ENCODE data around the gene VTI1A.
"Not testable (repeated sequence)": the region's sequence is repeated elsewhere in the genome, so short reads cannot be mapped to it uniquely, and the experiment has no call there.

The VTI1A gene

DNA sequence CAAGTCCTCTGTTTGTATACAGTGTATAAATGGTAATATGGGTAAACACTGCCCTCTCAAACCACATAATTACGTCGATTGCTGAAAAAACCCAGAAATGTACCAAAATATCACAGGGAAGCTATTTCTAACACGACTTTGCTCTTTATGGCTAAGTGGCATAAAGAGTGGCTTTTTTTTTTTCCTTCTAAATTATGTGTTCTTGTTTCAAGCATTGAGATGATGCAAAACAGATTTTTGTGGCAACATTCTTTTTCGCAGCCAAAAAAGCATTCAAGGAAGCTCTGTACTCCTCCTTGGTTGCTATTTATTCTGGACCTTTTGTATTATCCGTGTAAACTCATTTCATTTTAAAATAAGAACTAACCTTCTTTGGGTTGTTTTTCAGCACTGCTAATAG is 138.9 kb downstream of the VTI1A start:
- DNase-seq (ENCODE audit: low read depth in 1 of 2, low spot score in 1 of 2): no peak

DNA sequence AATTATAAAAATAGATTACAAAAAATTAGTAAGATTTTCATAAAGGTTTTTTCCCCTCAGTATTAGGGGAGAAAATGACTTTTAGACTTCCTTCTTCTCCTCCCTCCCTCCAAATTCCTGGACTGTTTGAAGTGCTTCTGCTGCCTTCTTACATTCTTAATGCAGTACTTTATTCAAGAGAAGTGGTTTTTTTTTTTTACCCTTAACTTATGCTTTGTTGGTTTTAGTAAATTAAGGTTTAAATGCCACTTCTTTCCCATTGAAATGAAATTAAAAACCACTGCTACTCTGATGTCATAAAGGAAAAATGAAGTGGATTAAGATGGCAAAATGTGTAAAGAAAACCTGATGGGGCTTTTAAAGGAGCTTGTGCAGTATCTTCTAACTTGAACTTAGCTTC is 140.7 kb downstream of the VTI1A start:
- DNase-seq (ENCODE audit: low read depth in 1 of 2, low spot score in 1 of 2): no peak

DNA sequence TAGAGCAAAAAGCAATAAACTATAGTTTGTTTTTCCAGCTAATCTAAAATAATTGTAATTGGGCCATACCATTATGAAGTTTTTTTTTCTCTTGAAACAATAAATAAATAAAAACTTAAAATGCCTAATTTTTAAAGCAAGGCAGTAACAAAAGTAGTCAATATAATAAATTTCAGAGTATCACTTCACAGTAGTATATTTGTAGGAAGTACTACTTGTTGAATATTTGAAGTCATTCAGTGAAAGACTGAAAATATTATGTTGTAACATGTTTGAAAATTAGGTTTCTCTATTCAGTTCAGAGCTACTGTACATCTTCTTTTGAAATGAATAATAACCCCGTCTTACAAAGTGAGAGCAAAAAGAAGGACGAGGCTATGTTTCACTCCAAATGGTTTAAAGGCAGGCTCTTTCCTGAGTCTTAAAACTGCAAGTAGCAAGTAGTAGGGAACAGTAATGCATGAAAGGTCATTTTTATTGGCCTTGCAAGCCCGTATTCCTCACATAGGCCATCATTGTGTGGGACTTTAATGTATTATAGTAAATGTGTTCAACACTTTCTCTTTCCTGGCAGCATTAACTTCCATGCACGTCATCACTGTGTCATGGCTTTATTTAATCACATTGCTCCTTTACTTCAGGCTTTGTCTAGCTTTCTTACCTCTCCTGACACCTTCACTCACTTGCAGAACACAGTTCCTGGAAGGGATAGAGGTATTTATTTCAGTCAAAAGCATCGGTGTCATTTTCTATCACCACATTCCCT is 141.4 kb downstream of the VTI1A start:
- no peak for DNase-seq (ENCODE audit: low read depth in 1 of 2, low spot score in 1 of 2)

DNA sequence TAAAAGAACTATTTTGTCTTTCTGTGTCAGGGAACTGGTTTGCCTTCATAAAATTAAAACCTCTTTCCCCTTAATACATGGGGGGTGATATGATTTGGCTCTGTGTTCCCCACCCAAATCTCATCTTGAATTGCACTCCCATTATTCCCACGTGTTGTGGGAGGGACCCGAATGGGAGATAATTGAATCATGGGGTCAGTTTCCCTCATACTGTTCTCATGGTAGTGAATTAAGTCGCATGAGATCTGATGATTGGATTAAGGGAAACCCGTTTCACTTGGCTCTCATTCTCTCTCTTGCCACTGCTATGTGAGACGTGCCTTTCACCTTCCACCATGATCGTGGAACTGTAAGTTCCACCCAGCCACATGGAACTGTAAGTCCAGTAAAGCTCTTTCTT is 142.1 kb downstream of the VTI1A start:
- DNase-seq (ENCODE audit: low read depth in 1 of 2, low spot score in 1 of 2): no peak

DNA sequence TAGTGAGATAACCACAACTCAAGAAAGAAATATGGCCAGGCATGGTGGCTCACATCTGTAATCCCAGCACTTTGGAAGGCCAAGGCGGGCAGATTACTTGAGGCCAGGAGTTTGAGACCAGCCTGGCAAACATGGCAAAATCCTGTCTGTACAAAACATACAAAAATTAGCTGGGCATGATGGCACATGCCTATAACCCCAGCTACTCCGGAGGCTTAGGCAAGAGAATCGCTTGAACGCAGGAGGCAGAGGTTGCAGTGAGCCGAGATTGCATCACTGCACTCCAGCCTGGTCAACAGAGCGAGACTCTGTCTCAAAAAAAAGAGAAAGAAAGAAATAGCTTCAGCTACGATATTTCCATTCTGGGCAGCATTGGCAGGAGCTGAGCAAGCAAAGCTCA is 143.8 kb downstream of the VTI1A start:
- DNase-seq (ENCODE audit: low read depth in 1 of 2, low spot score in 1 of 2): not testable (repeated sequence)

DNA sequence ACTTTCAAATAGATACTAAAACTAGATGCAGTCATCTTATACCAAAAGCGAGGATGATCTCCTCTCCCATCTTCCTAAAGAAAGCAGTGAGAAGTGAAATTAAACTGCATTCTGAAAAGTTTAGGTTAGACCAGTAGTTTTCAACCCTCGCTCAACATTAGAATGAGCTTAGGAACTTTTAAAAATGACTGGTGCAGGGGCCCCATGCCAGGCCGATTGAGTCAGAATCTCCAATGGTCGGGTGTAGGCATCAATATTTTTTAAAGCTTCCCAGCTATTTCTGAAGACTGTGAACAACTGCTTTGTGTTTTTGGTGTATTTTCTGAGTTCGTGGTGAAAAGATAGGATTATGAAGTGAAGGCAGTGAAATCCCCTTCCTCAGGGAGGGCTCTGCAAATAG is 146.0 kb downstream of the VTI1A start:
- DNase-seq (ENCODE audit: low read depth in 1 of 2, low spot score in 1 of 2): no peak

DNA sequence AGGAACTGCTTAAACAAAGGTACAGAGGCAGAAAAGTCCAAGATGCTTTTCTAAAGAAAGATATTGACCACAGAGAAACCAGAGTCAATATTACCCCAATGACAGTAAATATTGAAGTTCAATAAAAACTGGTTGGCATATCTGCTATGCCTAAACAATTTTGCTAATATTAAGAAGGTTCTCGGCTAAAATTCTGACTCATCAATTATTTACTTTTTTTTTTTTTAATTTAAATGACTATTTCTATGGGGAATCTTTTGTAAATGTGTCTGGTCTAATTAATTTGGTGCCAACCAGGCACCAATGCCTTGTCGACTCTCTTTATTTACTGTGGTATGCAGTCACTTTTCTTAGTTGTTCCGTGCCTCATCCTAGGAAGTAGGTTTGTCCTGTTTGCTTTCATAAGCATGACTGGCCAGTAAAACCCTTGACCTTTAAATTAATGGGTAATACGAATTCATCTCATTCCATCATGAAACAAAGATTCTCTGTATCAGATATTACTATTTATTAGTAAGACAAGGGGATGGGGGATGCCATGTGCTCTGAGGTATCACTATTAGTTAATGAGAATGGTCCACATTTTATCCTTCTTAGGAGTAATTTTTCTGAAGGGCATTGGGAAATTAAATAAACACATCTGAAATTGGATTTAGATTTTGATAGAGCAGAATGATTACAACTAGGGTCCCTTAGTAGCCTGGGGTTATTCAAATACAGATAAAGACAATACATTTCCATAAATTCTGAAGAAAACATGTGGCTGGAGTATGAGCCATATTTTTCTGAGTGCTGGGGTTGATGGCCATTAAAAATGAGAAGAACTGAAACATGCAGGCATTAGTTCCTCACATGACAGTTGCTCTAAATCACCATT is 154.4 kb downstream of the VTI1A start:
- DNase-seq (ENCODE audit: low read depth in 1 of 2, low spot score in 1 of 2): no peak

DNA sequence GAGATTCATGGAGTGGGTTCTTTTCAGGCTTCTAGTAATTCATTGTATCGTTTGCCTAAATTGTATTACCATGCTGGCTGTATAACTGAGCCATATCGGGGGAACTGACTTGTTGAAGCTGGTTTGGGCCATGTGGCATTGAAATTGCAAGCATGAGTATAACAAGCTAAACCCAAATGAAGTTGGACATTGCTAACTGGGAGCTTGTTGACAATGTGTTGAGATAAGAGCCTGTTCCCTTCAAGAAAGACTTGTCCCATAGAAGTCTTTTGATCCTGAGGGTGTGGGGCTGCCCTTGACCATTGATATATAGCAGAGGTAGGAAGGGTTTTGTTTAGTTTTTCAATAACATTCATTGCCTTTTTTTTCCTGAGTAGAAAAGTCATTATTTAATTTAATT is 156.0 kb downstream of the VTI1A start:
- DNase-seq (ENCODE audit: low read depth in 1 of 2, low spot score in 1 of 2): no peak

DNA sequence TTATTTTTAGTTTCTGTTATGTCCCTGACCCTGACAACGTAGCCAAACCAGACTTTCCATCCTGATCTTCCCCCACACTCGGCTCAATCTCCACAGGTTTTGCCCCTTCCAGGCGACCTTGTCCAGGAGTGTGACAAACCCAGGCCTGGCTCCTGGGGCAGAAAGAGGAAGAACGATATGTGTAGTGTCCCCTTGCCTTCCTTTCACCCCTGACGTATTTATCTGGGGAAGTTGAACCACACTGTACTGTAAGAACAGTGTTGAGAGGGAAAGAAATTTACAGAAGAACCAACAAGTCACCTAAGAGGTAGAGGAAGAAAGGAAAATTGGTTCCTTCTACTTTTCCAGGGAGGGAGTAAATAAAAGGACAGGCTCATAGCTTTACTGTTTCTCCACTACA is 158.0 kb downstream of the VTI1A start:
- no peak for DNase-seq (ENCODE audit: low read depth in 1 of 2, low spot score in 1 of 2)

DNA sequence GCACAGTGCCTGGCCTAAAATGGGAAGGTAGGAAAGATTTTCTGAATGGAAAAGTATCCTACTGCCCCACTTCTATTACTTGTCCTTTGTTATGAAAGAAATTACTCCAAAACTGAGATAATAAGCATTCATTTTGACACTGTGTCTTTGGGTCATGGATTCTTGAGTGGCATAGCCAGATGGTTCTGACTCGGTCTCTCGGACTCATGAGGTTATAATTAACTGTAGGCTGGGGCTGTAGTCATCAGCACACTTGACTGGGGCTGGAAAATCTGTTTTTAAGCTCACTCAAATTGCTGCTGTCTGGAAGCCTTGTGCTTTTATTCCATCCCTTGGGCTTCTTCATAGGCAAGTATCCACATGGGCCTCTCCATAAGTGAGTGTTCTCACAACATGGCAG is 160.5 kb downstream of the VTI1A start:
- DNase-seq (ENCODE audit: low read depth in 1 of 2, low spot score in 1 of 2): no peak

DNA sequence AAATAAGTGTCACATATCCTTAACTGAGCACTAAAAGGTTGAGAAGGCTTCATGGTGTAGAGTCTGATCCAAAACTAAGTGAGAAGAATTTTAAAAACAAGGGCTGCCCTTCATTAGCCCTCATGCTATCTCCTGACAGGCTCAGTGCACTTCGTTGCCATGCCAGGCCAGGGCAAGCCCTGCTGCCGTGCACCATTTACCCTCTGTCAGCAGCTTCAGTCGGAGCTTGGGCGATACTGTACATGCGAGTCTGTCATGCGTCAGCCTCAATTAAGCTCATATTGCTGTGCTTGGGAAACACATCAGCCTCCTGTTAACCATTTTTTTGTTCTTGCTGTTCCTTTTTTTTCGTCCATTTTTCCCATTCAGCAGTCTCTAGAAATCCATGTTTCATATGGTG is 166.6 kb downstream of the VTI1A start:
- DNase-seq (ENCODE audit: low read depth in 1 of 2, low spot score in 1 of 2): no peak

DNA sequence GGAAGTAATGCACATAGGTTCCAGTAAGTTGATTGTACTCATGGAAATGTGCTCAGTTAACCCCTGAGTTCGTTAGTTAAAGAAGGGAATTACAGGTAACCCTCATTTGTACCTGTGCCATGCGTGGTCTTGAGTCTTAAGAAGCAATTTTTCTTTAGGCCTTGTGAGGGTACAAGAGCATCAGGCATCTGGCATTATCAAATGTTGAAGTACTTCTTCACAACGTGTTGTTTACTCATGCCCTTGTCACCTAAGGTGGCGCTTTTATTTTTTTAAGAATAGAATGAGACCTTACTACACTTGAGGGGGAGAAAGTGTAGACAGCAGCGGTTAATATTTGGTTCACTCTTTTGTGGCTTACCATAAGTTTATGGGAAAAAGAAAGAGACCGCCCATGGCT is 167.1 kb downstream of the VTI1A start:
- DNase-seq (ENCODE audit: low read depth in 1 of 2, low spot score in 1 of 2): no peak

DNA sequence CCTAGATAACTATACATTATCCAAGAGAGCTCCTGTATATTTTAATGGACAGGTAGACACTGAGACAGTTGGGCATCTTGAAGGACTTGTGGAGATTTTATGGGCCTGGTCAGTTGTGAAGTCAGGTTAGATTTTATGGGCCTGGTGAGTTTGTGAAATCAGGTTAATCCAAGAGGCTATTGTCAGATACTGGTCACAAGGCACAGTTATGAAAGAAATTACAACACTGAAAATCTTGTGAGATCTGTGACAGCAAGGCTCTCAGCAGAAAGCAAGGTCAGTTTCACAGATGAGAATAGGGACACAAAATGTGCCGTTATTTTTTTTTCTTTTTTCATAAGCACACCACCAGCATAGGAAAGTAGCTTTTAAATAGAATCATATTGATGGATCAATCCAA is 167.6 kb downstream of the VTI1A start:
- DNase-seq (ENCODE audit: low read depth in 1 of 2, low spot score in 1 of 2): no peak

DNA sequence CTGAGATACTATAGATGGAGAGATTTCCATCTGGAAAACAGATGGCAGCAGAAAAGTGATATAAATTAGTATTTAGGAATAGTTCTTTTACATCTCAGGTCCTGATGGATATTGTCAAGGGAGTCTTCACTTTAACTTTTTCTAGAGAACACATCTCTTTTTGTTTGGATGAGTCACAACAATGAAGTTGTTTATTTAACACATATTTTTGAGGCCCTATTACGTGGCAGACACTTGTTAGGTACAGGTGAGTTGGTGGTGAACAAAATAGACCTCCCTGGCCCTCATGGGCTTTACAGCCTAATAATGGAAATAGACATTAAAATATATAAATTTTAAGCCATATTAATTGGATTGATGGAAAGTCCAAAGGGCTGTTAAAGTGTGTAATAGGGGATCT is 168.3 kb downstream of the VTI1A start:
- no peak for DNase-seq (ENCODE audit: low read depth in 1 of 2, low spot score in 1 of 2)

DNA sequence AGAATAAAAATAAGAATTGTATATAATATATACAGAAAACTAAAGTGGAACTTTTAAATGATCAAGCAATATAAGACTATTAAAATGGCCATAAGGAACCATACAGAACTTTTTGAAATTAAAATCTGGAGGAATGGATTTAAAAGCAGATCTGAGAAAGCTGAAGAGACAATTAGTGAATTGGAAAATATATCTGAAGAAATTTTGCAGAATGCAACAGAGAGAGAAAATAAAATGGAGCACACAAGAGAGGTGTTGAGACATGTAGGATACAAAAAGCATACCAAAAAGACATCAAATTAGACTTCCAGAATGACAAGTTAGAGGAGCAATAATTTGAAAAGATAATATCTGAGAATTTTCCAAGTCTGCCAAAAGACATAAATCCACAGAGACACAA is 169.6 kb downstream of the VTI1A start:
- no peak for DNase-seq (ENCODE audit: low read depth in 1 of 2, low spot score in 1 of 2)

DNA sequence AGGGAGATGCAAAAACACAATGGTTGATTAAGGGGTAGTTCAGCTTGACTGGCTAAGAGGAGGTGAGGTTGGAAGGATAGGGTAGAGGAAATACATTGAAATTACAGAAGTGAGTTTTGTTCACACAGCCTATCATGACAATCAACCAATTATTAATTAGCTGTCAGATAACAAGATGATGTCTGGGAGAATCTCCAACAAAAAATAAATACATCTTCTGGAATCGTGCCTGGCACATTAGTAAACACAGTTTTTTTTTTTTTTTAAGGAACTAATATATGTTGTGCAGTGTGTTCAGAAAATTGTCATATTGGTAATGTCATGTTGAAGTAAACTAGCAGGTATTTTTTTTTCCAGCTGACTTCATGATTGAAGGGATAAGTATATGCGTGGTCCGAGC is 171.8 kb downstream of the VTI1A start:
- no peak for DNase-seq (ENCODE audit: low read depth in 1 of 2, low spot score in 1 of 2)

DNA sequence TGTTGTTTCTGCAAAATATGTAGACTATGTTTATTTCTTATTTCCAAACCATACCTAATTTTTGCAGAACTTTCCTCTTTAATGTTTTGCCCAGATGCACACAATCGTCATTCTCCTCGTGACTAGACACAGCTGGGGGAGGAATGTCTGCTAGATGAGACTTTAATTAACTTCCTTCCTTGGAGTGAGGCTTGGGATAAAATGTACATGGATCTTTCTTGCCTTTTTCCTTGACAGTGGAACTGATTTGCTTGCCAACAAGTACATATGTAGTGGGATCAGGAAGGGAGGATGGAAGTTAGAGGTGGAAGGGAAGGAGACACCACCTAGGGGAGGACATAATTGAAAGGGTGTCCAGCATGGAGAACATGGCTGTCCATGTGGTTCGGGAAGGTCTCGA is 172.5 kb downstream of the VTI1A start:
- no peak for DNase-seq (ENCODE audit: low read depth in 1 of 2, low spot score in 1 of 2)

DNA sequence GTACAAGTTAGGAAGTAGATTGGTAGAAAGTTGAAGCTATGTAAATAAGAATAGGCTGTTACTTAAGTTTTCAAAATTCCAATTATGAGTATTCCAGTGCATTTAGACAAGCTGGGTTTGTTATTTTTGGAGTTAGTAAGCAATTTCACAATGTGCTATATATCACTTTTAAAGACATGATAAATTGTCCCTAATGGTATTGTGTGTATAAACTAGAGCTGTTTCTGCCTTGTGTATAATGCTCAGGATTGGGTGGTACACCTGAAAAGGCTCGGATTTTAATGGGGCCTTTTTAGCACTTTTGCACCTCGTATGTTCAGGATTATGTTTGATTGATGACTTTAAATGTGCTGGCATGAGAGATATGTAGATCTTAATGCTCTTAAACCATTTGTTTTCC is 175.8 kb downstream of the VTI1A start:
- DNase-seq (ENCODE audit: low read depth in 1 of 2, low spot score in 1 of 2): no peak

DNA sequence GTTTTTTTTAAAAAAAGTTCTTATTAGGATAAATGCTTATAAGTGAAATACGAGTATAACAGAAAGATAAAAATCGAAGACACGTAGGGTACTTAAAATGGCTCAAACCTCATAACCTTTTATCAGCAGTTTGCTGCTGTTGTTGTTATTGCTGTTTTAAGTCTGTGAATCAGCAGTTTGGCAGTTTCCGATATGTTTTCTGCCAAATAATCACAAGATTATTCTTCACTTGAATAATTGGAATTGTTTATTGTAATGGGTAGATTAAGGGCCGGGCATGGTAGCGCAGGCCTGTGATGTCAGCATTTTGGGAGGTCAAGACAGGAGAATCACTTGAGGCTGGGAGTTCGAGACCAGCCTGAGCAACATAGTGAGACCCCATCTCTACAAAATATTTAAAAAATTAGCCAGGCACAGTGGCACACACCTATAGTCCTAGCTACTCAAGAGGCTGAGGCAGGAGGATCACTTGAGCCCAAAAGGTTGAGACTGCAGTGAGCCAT is 177.6 kb downstream of the VTI1A start:
- DNase-seq (ENCODE audit: low read depth in 1 of 2, low spot score in 1 of 2): no peak

DNA sequence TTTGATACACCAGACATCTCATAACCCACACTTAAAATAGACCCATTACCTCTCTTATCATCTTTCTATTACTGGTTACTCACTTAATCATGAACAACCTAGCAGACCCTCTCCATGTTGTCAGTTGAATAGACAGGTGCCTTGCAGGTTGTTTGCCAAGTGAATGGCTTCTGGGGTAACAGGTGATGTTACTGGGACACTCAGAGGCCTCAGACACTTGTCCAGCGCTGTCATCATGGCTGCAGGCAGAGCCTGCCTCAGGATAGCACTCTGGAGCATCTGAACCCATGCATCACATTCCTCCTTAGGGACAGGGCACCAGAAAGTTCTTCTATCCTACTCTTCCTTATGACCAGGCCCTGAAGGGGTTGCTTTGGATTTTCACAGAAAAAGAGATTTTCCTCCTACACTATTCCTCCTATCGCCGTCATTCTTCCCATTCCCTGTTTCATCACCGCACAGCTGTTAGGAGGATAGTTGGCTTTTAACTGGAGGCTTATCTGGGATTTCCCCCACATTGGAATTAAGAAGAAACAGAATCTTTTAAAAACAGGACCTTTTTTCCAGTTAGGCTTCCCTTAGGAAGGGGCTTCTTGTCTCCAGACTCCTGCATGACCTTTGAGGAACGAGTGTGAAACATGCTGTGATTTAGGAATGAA is 182.1 kb downstream of the VTI1A start:
- DNase-seq (ENCODE audit: low read depth in 1 of 2, low spot score in 1 of 2): no peak

DNA sequence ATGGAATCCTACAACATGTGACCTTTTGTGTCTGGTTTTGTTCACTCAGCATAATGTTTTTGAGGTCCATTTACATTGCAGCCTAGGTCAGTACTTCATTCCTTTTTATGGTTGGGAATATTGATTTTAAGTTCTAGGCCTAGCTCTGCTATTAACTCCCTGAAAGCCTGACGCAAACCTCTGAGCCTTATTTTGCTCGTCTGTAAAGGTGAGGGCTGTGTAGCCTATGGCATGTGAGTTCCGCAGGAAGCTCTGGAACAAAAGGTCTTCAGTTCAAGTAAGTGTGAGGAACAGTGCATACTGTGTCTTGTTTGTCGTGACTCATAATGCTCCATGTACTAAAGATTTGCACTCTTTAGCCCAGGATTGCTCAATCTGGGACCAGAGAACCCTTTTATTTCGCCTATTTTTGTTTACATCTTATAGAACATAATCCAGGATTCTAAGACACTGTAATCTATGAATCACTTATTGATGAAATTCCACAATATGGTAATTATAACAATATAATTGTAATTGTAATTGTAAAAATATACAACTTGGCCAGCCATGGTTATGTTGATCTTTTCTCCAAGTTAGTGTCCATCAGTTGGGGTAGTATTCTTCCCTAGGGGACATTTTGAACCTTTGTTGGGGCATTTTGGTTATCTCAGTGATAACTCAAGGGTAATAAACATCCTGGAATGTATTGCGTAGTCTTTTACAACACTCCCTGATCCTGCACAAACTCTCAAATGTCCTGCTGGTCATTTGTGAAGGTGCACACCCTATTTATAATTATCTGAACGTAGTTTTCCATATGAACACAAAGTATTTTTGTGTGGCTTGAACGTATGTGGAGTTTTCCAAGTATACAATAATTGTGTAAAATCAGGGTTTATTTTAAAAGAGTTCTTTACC is 184.7 kb downstream of the VTI1A start:
- no peak for DNase-seq (ENCODE audit: low read depth in 1 of 2, low spot score in 1 of 2)
